Liver (tissue), 3 donors: Measurements from ENCODE around the gene C1QTNF1.

Experiments used
- GABPA ChIP-seq, 2 donors: IDR thresholded peaks in 1 of 2; conservative IDR thresholded peaks in 1 of 2; 2 replicates each; pipeline ENCODE4 v1.6.1; 2016; ENCODE audit warnings: antibody characterized with exemption in 2 of 2, mild to moderate bottlenecking in 1 of 2, moderate library complexity in 1 of 2
- JUND ChIP-seq, 2 donors: IDR thresholded peaks; 2 replicates each; pipeline ENCODE4 v1.6.1; 2016; ENCODE audit warnings: antibody characterized with exemption in 2 of 2
- MAX ChIP-seq: IDR thresholded peaks from 2 replicates; pipeline ENCODE4 v1.6.1; 2016; ENCODE audit warnings: antibody characterized with exemption
- RAD21 ChIP-seq, 2 donors: IDR thresholded peaks; 2 replicates each; pipeline ENCODE4 v1.6.1; 2016; ENCODE audit warnings: antibody characterized with exemption in 2 of 2, mild to moderate bottlenecking in 2 of 2
- REST ChIP-seq: IDR thresholded peaks from 2 replicates; pipeline ENCODE4 v1.6.1; 2016; ENCODE audit warnings: antibody characterized with exemption, mild to moderate bottlenecking
- RXRA ChIP-seq, 2 donors: IDR thresholded peaks; 2 replicates each; pipeline ENCODE4 v1.6.1; 2017 to 2018; ENCODE audit warnings: antibody characterized with exemption in 2 of 2, mild to moderate bottlenecking in 1 of 2
- SP1 ChIP-seq: IDR thresholded peaks from 2 replicates; pipeline ENCODE4 v1.6.1; 2018; ENCODE audit warnings: antibody characterized with exemption, mild to moderate bottlenecking
- TAF1 ChIP-seq: conservative IDR thresholded peaks from 2 replicates; pipeline ENCODE4 v1.6.1; 2016; ENCODE audit warnings: antibody characterized with exemption, mild to moderate bottlenecking
- ZBTB33 ChIP-seq: IDR thresholded peaks from 2 replicates; pipeline ENCODE4 v1.6.1; 2016; ENCODE audit warnings: antibody characterized with exemption
- TF ChIP-seq, protein P1 (sequence below): fragments of 150-350 bp; IDR thresholded peaks from 2 replicates; pipeline ENCODE4 v1.5.1; 2017; ENCODE audit warnings: improper control_type of control experiment, low read depth, low read length; ENCODE audit not compliant: missing input control
- donor health status: healthy.
- donor health status: healthy.

DNA sequence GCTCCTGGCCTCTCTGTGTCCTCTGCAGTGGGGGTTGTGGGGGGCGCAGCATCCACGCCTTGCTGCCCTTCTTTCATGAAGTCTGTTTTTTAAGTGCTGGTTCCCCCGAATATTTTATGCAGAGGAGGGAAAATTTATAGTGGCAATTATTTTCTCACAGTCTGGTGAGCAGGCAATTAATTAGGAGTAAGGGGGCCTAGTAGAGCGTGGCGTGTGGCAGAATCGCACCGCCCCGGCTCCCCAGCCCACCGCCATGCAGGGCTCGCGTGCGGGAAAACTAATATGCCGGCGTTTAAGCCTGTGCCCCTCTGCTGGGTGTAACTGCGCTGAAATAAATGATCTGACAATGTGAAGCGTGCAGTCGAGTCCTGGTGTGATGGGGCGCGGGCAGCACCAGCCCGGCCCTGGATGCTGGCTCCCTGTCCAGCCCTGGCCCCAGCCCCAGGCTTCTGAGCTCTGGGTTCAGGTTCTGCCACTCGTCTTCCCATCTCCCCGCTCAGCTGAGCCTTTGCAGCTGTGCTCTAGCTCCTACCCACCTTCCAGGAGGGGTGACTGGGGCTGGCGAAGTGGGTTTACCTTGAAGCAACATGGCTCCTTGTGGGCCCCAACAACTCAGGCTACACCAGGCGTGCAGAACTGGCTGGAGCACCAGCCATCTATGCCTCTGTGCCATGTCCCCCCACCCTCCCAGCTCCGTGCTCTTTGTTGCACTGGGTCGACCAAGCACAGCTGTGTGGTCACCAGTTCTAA lies 64.5 kb downstream of the C1QTNF1 start:
- TF ChIP-seq TAF1 (no peak), RAD21 (IDR thresholded peaks at IDR 0.05) (no peak), ZBTB33 (no peak), SP1 (no peak), GABPA (IDR thresholded peaks at IDR 0.05 in 1 of 2, conservative IDR thresholded peaks at IDR 0.05 in 1 of 2) (no peak), JUND (IDR thresholded peaks at IDR 0.05) (no peak), RXRA (IDR thresholded peaks at IDR 0.05) (no peak), MAX (no peak), REST (no peak)
- TF ChIP-seq, protein P1, sequence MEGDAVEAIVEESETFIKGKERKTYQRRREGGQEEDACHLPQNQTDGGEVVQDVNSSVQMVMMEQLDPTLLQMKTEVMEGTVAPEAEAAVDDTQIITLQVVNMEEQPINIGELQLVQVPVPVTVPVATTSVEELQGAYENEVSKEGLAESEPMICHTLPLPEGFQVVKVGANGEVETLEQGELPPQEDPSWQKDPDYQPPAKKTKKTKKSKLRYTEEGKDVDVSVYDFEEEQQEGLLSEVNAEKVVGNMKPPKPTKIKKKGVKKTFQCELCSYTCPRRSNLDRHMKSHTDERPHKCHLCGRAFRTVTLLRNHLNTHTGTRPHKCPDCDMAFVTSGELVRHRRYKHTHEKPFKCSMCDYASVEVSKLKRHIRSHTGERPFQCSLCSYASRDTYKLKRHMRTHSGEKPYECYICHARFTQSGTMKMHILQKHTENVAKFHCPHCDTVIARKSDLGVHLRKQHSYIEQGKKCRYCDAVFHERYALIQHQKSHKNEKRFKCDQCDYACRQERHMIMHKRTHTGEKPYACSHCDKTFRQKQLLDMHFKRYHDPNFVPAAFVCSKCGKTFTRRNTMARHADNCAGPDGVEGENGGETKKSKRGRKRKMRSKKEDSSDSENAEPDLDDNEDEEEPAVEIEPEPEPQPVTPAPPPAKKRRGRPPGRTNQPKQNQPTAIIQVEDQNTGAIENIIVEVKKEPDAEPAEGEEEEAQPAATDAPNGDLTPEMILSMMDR: no peak
